Stimulated activated CD8-positive, alpha-beta memory T cell treated with anti-CD3 and anti-CD28 coated beads, Interleukin-15, amount 100 ng/mL, for 24 hours (primary cell): ENCODE results near the gene CBFA2T3.

Experiments
- DNase-seq: peaks from one replicate; pipeline ENCODE4 v3.0.0-alpha.2; 2020; ENCODE audit warnings: low read depth

Gene CBFA2T3

GRCh38 chr16:88888461-88889387 lies 88.3 kb downstream of the CBFA2T3 start:
- DNase-seq: no peak

GRCh38 chr16:88888057-88888456 lies 89.0 kb downstream of the CBFA2T3 start:
- DNase-seq: no peak

- no peak for DNase-seq
Observed at GRCh38 chr16:88886845-88887521, 90.0 kb downstream of the CBFA2T3 start.

- DNase-seq: no peak
Observed at GRCh38 chr16:88886420-88886844, 90.6 kb downstream of the CBFA2T3 start.

- no peak for DNase-seq
Observed at GRCh38 chr16:88885693-88886280, 91.2 kb downstream of the CBFA2T3 start.

DNA sequence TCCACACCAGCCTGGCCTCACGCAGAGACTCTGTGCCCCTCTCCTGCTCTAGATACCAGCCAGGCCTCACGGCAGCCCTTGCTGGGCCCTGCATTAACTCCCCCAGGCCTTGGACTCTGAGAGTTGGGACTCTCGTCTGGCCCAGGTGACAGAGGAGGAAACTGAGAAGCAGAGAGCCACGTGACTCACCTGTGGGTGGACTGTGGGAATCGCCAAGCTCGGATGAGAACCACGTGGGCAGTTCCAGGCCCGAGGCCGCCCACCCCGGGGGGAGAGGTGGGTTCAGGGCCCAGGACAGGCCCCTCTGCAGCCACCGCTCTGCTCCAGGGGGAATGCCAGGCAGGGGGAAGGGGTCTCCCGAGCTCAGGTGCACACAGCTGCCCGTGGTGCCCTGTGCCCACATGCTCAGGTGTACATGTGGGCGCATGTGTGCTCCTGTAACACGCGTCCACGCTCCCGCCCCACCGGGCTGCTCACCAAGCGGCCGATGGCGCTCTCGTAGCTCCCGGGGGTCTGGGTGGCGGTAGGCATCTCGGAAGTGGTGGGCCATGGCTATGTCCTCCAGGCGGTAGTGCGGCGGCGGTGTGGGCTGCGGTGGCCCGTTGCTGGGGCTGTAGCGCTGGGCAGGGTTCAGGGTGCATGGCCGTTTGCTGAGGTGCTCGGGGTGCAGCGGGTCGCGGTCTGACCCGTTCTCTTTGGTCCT lies 92.3 kb downstream of the CBFA2T3 start:
- no peak for DNase-seq

GRCh38 chr16:88883946-88884345 lies 93.1 kb downstream of the CBFA2T3 start:
- DNase-seq: no peak

DNA sequence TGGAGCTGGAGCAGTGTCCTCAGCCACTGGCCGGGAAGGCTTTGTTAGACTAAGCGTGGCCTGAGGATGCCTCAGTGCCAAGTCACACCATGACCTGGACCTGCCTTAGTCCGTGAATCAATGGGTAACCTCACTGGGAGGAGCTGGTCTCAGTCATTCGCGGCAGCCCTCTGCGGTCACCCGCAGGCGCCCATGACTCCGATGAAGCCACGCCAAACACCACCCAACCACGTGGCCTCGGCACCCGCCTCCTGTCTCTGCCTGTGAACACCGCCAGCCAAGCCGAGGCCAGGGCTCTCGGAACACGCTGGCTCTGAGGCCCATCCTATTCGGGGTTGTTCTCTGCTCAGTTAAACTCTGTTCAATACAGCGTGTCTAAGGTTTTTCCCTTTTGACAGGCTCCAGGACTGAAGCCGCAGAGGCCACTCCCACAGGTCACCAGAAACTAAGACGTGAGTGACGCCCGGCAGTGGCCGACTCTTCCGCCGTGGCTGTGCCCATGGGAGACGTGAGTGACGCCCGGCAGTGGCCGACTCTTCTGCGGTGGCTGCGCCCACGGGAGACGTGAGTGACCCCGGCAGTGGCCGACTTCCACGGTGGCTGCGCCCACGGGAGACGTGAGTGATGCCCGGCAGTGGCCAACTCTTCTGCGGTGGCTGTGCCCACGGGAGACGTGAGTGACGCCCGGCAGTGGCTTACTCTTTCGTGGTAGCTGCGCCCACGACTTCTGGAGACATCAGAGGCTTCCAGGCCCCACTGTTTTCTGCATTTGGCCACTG lies 93.7 kb downstream of the CBFA2T3 start:
- no peak for DNase-seq

GRCh38 chr16:88882358-88883030 lies 94.5 kb downstream of the CBFA2T3 start:
- no peak for DNase-seq

- DNase-seq: no peak
Observed at GRCh38 chr16:88881675-88882357, 95.2 kb downstream of the CBFA2T3 start.

DNA sequence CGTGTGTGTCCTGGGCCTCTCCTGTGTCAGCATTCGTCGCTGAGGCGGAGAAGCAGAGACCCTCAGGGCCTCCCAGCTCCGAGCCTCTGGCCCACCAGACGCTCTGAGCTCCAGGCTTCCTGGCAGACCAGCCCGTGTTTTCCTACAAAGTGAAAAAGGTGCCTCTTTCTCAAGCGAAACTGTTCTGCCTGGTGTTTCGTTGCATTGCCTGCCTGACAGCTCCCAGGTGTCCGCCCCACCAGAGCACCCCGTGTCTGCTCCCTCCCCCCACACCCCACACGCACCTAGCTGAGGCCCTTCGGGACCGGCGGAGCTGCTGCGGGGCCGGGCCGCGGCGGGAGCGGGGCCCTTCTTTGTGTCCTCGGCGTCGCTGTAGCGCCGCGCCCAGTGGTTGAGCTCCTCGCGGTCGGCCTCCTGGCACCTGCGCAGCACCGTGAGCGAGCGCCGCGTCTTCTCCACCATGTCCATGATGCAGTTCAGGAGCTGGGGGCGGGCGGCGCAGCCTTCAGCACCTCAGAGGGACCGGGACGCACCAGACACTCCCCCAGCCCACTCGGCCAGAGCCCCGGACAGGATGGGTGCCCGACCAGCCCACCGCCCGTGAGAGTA lies 95.9 kb downstream of the CBFA2T3 start:
- DNase-seq: no peak

- no peak for DNase-seq
Observed at GRCh38 chr16:88880226-88881006, 96.6 kb downstream of the CBFA2T3 start.

GRCh38 chr16:88879788-88880055 lies 97.3 kb downstream of the CBFA2T3 start:
- DNase-seq: no peak

- no peak for DNase-seq
Observed at GRCh38 chr16:88878967-88879787, 97.8 kb downstream of the CBFA2T3 start.

GRCh38 chr16:88878356-88878755 lies 98.7 kb downstream of the CBFA2T3 start:
- DNase-seq: no peak

GRCh38 chr16:88877564-88878289 lies 99.3 kb downstream of the CBFA2T3 start:
- DNase-seq: no peak

- DNase-seq: no peak
Observed at GRCh38 chr16:88876942-88877526, 100.0 kb downstream of the CBFA2T3 start.
